Right forelimb (tissue), 1 donor: ENCODE measurements around the gene TBXA2R.
"Not testable (repeated sequence)": the region's sequence is repeated elsewhere in the genome, so short reads cannot be mapped to it uniquely, and the experiment has no call there.

ENCODE experiments used
- DNase-seq: peaks from one replicate; pipeline ENCODE4 v3.0.0-alpha.2; 2018

The TBXA2R gene

GRCh38 chr19:3604987-3605343, 1.7 kb downstream of the TBXA2R start:
- no peak for DNase-seq

GRCh38 chr19:3604227-3604986, 2.3 kb downstream of the TBXA2R start:
- no peak for DNase-seq

GRCh38 chr19:3603121-3603811, 3.4 kb downstream of the TBXA2R start:
- DNase-seq: peak; percentile 45

- DNase-seq: no peak
Observed at GRCh38 chr19:3601021-3601420, 5.7 kb downstream of the TBXA2R start.

GRCh38 chr19:3599776-3600187, 6.9 kb downstream of the TBXA2R start:
- DNase-seq: no peak

- no peak for DNase-seq
Observed at GRCh38 chr19:3595521-3596061, 11.1 kb downstream of the TBXA2R start.

GRCh38 chr19:3593156-3593555, 13.5 kb downstream of the TBXA2R start:
- no peak for DNase-seq

- DNase-seq: no peak
Observed at GRCh38 chr19:3591876-3592613, 14.6 kb downstream of the TBXA2R start.

- no peak for DNase-seq
Observed at GRCh38 chr19:3590991-3591659, 15.6 kb downstream of the TBXA2R start.

- no peak for DNase-seq
Observed at GRCh38 chr19:3589949-3590348, 16.7 kb downstream of the TBXA2R start.

- no peak for DNase-seq
Observed at GRCh38 chr19:3589439-3589838, 17.2 kb downstream of the TBXA2R start.

- no peak for DNase-seq
Observed at GRCh38 chr19:3586707-3587346, 19.8 kb downstream of the TBXA2R start.

- no peak for DNase-seq
Observed at GRCh38 chr19:3586127-3586626, 20.5 kb downstream of the TBXA2R start.

- no peak for DNase-seq
Observed at GRCh38 chr19:3585301-3586126, 21.2 kb downstream of the TBXA2R start, which contains the start of gene GIPC3. GIPC3 (plus strand) TSS chr19:3585478; CDS start chr19:3585598, 120 bp downstream.

- DNase-seq: not testable (repeated sequence)
Observed at GRCh38 chr19:3584036-3584802, 22.5 kb downstream of the TBXA2R start.

GRCh38 chr19:3581792-3582191, 24.9 kb downstream of the TBXA2R start:
- DNase-seq: not testable (repeated sequence)

- no peak for DNase-seq
Observed at GRCh38 chr19:3580156-3580934, 26.3 kb downstream of the TBXA2R start.

- no peak for DNase-seq
Observed at GRCh38 chr19:3578390-3578789, 28.3 kb downstream of the TBXA2R start.

GRCh38 chr19:3577723-3578344, 28.8 kb downstream of the TBXA2R start:
- no peak for DNase-seq
